Thoracic aorta (tissue), 2 donors: Measurements from ENCODE around the gene CCDC18. TPM values are rescaled to one million over a fixed set of nuclear protein-coding genes. Genes with fewer than 3 reads are reported as not detected.

ENCODE experiments used
- ATAC-seq: fragments of 150-250 bp; one replicate; pipeline ENCODE4 v1.8.0; 2017; ENCODE audit warnings: low read depth; ENCODE audit not compliant: insufficient number of reproducible peaks, low FRiP score
- DNase-seq: peaks from one replicate; pipeline ENCODE4 v3.0.0-alpha.2; 2020; ENCODE audit warnings: low spot score
- H3K27ac ChIP-seq, 2 donors: fragments of 200-600 bp; sonication (generic); 1 replicate in 1 of 2; 2 replicates in 1 of 2; pipeline ENCODE4 v1.5.1; 2016; ENCODE audit warnings: mild to moderate bottlenecking in 2 of 2, moderate library complexity in 2 of 2
- H3K27me3 ChIP-seq: fragments of 200-600 bp; sonication (generic); replicated peaks from 2 replicates; pipeline ENCODE4 v1.6.0; 2016; ENCODE audit warnings: mild to moderate bottlenecking; ENCODE audit not compliant: insufficient read depth
- H3K36me3 ChIP-seq: fragments of 200-600 bp; sonication (generic); one replicate; pipeline ENCODE4 v1.5.1; 2016
- H3K4me1 ChIP-seq, 2 donors: fragments of 200-600 bp; sonication (generic); 1 replicate in 1 of 2; 2 replicates in 1 of 2; pipeline versions ENCODE4 v1.5.1 to v1.6.0; 2016; ENCODE audit warnings: low read depth in 2 of 2, mild to moderate bottlenecking in 1 of 2; ENCODE audit not compliant: control insufficient read depth in 1 of 2
- H3K4me3 ChIP-seq: fragments of 200-600 bp; sonication (generic); 2 replicates; pipeline ENCODE4 v1.5.1; 2016; ENCODE audit warnings: mild to moderate bottlenecking
- H3K9me3 ChIP-seq: fragments of 200-600 bp; sonication (generic); 2 replicates; pipeline ENCODE4 v1.5.1; 2016
- total RNA-seq, 2 donors: library from RNA; depleted of rRNA; stranded (reverse); fragments of >200 nt; gene quantifications; one replicate each; pipeline versions ENCODE4 v1.1.0 to v1.2.3, GENCODE V29; 2016
- TF ChIP-seq, protein P1 (sequence below): fragments of 200-600 bp; sonication (generic); IDR thresholded peaks from one replicate; pipeline ENCODE4 v1.5.1; 2019; ENCODE audit warnings: antibody characterized with exemption

CCDC18 gene
- total RNA-seq, 2 donors from 2014 or later = 1.9 to 4.0 TPM

DNA sequence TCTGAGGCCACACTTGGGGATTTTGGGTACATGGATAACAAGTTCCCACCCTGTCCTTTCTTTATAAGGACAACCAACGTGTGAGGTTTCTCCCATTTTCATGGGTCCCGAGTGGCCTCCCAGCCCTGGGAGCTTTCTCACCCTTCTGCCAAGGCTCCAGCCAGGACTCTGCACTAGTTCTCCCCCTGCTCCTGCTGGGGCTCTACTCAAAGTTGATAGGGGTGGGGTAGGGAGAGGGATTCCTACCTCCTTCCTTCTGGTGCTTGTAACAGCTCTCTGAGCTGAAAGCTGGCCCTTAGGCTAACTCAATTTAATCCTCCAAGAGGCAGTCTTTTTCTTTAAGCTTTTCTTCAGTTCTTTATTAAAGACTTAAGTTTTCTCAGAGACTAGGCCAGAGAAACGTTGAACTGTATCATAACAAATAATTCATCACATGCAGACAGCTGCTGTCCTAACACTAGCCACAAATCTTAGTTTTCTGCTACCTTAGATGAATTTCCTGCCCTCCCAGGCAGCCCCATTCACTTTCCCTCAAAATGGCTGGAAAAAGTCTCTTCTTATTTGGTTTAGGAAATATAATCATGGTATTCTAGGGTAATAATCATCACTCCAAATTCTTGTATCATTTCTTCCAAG is 142.8 kb downstream of the CCDC18 start:
- H3K9me3 ChIP-seq = no peaks in the 10 kb centered on the region
- H3K36me3 ChIP-seq = no peaks in the 10 kb centered on the region
- TF ChIP-seq, protein P1, sequence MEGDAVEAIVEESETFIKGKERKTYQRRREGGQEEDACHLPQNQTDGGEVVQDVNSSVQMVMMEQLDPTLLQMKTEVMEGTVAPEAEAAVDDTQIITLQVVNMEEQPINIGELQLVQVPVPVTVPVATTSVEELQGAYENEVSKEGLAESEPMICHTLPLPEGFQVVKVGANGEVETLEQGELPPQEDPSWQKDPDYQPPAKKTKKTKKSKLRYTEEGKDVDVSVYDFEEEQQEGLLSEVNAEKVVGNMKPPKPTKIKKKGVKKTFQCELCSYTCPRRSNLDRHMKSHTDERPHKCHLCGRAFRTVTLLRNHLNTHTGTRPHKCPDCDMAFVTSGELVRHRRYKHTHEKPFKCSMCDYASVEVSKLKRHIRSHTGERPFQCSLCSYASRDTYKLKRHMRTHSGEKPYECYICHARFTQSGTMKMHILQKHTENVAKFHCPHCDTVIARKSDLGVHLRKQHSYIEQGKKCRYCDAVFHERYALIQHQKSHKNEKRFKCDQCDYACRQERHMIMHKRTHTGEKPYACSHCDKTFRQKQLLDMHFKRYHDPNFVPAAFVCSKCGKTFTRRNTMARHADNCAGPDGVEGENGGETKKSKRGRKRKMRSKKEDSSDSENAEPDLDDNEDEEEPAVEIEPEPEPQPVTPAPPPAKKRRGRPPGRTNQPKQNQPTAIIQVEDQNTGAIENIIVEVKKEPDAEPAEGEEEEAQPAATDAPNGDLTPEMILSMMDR = no peak
- no peak overlapping the region for H3K27ac ChIP-seq
- H3K4me3 ChIP-seq = no peak overlapping the region
- no peaks in the 10 kb centered on the region for H3K27me3 ChIP-seq
- DNase-seq (no peak), ATAC-seq (no peak)
- peaks cover 0 to 4% of the 10 kb centered on the region in 2 donors for H3K4me1 ChIP-seq

DNA sequence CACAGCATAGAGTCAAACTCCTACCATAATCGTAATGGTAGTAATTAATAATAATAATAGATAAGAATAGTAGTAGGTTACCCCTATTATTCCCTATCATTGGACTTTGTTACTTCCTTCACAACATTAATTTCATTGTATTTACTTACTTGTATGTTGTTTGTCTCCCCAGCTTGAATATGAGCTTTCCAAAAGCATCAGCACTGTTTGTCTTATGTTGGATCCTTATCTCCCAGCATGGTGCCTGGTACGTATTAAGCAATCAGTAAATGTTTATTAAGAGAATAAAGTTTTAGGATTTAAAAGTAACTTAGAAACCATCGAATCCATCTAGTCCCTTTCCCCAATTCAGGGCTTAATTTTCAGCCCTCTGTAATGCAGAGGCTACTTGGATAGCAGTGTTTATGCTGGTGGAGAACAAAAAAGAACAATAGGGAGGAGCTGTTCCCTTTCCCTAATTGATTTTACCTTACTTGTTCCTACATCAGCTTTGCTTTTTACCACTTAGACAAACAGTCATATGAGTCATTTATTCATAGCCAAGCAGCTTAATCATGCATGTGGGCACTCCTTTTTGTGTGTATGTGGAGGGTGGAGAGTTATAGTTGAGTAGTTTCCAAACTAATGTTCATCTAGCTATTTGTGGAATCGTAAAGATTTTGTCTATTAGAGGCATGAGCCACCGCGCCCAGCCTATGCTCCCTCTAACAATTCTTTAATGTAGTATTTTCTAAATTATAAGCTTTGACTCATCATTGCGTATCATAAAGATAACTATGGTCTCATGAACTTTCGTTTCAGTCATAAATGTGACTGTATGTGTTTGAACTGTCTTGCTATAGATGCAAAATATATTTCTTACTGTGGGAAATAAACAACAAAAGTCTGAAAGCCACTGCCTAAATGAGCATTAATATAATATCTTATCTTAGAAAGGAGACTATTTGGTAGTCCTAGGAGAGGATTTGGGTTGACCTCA is 144.3 kb downstream of the CCDC18 start:
- Histone ChIP-seq H3K27me3 (no peaks in the 10 kb centered on the region), H3K9me3 (no peaks in the 10 kb centered on the region), H3K4me3 (no peak overlapping the region), H3K36me3 (no peaks in the 10 kb centered on the region), H3K27ac (no peak overlapping the region), H3K4me1 (peaks cover 0 to 4% of the 10 kb centered on the region in 2 donors)
- TF ChIP-seq, protein P1 = no peak
- DNase-seq (no peak), ATAC-seq (no peak)

Other genes starting within 250 kb of the CCDC18 start
- gene DIPK1A, start 219.3 kb upstream of the CCDC18 start, total RNA-seq = 10 to 100 TPM; 10.8 to 18.3 TPM
- 10 to 100 TPM; 23.2 to 27.8 TPM for gene MTF2, start 101.4 kb upstream of the CCDC18 start, total RNA-seq
- gene TMED5, start 311 bp upstream of the CCDC18 start, total RNA-seq = 10 to 100 TPM; 45.2 to 93.3 TPM
- 10 to 100 TPM; 13.8 to 33.2 TPM for gene DR1, start 165.2 kb downstream of the CCDC18 start, total RNA-seq